ENCODE measurements around the gene TENM4. TPM values are rescaled to one million over a fixed set of nuclear protein-coding genes. Genes with fewer than 3 reads are reported as not detected.
A peak's percentile ranks its signal among the peaks of the same experiment; 100 is the strongest.

The TENM4 gene
- polyA plus RNA-seq (2011; rRNA removed) (5.5 and 8.4 TPM in 2 replicates), polyA minus RNA-seq (2011; rRNA and poly(A)+ RNA removed) (19.6 and 27.3 TPM in 2 replicates)

GRCh38 chr11:79440571-79441460, at the start of gene TENM4:
TSS of gene TENM4 (minus strand) at chr11:79441030. CDS start at chr11:79069944, 371,086 bp downstream.
- Histone ChIP-seq H3K9me3 (ENCODE audit: control insufficient read depth, insufficient read depth, low read length) (no peaks in the 10 kb centered on the region; the same call in 1 of the 2 replicates), H3K27me3 (ENCODE audit: control insufficient read depth, insufficient read depth, low read length) (peaks cover 6% of the 10 kb centered on the region), H3K4me3 (ENCODE audit: low read depth, low read length) (peak within 1 kb of the TSS; percentile 87), H3K27ac (ENCODE audit: low read depth, low read length) (peak within 1 kb of the TSS; percentile 68)
- POLR2A ChIA-PET, result interaction anchor here (0.6 to 1.7 kb wide), 10 partner anchors 9 to 732 kb away, joined by 3 to 9 read pairs (median 4); no protein-coding TSS in a partner anchor
- TF ChIP-seq CTCF (IDR thresholded peaks at IDR 0.05; ENCODE audit: low read depth, low read length), result no peak
- peak; percentile 77 for DNase-seq (ENCODE audit: low read depth, low spot score)
- CTCF ChIA-PET, result interaction anchor here (0.6 to 2.4 kb wide), 17 partner anchors 8 to 795 kb away, joined by 3 to 16 read pairs (median 3); no protein-coding TSS in a partner anchor

DNA sequence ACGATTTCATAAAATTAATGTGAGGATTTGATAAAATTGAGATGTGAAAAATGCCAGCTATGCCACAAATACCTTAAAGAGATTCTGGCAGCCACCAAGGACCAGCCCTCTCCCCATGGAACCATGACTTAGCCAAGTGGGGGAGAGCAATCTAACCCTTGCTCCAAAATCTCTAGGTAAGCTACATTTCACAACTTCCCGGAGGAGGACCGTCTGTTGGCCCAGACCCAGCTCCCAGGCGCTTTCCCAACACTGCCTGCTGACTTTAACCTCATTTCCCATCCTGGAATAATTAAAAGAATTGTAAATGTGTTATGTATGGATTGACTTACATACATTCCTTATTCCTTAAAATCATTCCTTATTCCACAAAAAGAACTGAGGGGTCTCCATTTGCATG, 47.5 kb upstream of the TENM4 start:
- DNase-seq (ENCODE audit: low read depth, low spot score), result no peak
- Histone ChIP-seq H3K4me3 (ENCODE audit: low read depth, low read length) (no peak overlapping the region), H3K27me3 (ENCODE audit: control insufficient read depth, insufficient read depth, low read length) (peaks cover 15% of the 10 kb centered on the region), H3K9me3 (ENCODE audit: control insufficient read depth, insufficient read depth, low read length) (no peaks in the 10 kb centered on the region), H3K27ac (ENCODE audit: low read depth, low read length) (no peak overlapping the region)
- no peak for TF ChIP-seq CTCF (IDR thresholded peaks at IDR 0.05; ENCODE audit: low read depth, low read length)
- ChIA-PET CTCF (interaction anchor here (2.8 kb wide), 1 partner anchor 843 kb away, joined by 13 read pairs; no protein-coding TSS in a partner anchor), POLR2A (no interaction called here)

DNA sequence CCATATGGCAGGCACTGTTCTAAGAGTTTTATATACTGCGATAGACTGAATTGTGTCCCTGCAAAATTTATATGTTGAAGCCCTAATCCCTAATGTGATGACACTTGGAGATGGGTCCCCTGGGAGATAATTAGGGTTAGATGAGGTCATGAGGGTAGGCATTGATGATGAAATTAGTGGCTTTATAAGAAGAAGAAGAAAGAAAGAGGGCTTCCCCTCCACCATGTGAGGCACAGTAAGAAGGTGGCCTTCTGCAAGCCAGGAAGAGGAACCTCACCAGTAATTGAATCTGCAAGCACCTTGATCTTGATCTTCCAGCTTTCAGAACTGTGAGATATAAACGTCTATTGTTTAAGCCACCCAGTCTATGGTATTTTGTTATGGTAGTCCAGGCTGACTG, 46.6 kb upstream of the TENM4 start:
- peaks cover 10% of the 10 kb centered on the region for H3K27me3 ChIP-seq (ENCODE audit: control insufficient read depth, insufficient read depth, low read length)
- DNase-seq (ENCODE audit: low read depth, low spot score), result no peak
- H3K4me3 ChIP-seq (ENCODE audit: low read depth, low read length), result no peak overlapping the region
- CTCF ChIA-PET, result interaction anchor here (2.8 kb wide), 1 partner anchor 842 kb away, joined by 13 read pairs; no protein-coding TSS in a partner anchor
- POLR2A ChIA-PET, result no interaction called here
- H3K9me3 ChIP-seq (ENCODE audit: control insufficient read depth, insufficient read depth, low read length), result no peaks in the 10 kb centered on the region
- TF ChIP-seq CTCF (IDR thresholded peaks at IDR 0.05; ENCODE audit: low read depth, low read length), result no peak
- no peak overlapping the region for H3K27ac ChIP-seq (ENCODE audit: low read depth, low read length)

DNA sequence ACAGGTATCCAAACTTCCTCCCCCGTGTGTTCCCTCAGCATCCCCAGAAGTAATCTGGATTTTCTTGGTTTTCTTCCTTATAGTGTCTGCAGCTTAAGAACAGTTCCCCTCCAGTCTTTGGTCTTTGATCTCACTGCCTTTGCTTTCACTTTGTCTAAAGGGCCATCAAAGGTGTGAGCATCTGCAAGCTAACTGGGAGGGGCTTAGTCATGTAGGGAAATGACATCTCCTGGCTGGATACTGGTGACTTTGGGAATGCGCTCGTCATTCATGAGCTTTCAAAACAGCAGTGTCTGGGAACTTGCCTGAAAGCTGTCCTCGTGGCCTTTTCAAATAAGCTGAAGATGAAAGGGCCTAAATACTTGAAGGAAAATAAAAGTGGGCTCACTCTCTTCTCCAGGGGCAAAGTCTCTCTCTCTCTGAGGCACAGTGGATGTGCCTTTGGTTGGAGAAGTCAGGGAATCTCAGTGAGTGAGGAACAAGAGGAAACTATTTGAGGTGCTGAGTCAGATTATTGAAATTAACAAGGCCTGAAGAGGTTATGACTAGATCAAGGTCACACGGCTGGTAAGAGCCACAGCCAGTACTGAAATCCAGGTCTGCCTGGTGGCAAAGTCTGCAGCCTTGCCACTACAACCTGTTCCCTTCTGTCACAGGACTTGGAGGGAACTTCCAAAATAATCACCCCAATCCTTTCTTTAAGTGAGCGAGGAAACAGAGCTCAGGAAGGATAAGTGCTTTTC, 45.6 kb upstream of the TENM4 start:
- no peaks in the 10 kb centered on the region for H3K9me3 ChIP-seq (ENCODE audit: control insufficient read depth, insufficient read depth, low read length)
- ChIA-PET CTCF (interaction anchor here (0.8 to 1.0 kb wide), 2 partner anchors 8 to 841 kb away, joined by 3 read pairs; no protein-coding TSS in a partner anchor), POLR2A (no interaction called here)
- no peak overlapping the region for H3K27ac ChIP-seq (ENCODE audit: low read depth, low read length)
- no peak for DNase-seq (ENCODE audit: low read depth, low spot score)
- H3K4me3 ChIP-seq (ENCODE audit: low read depth, low read length), result no peak overlapping the region
- H3K27me3 ChIP-seq (ENCODE audit: control insufficient read depth, insufficient read depth, low read length), result peaks cover 5% of the 10 kb centered on the region
- no peak for TF ChIP-seq CTCF (IDR thresholded peaks at IDR 0.05; ENCODE audit: low read depth, low read length)
